ENCODE results near the gene IL17F.

GRCh38 chr6:52284131-52284459, 39.8 kb upstream of the IL17F start:
- TF ChIP-seq POLR2A (IDR thresholded peaks at IDR 0.05), result no peak
- TF ChIP-seq CTCF (IDR thresholded peaks at IDR 0.05), result no peak
- no peak for TF ChIP-seq POLR2AphosphoS5 (IDR thresholded peaks at IDR 0.05; ENCODE audit: insufficient read depth in 1 of 2, low read depth in 1 of 2)
